ENCODE data around the gene ZNF865.

Gene ZNF865

DNA sequence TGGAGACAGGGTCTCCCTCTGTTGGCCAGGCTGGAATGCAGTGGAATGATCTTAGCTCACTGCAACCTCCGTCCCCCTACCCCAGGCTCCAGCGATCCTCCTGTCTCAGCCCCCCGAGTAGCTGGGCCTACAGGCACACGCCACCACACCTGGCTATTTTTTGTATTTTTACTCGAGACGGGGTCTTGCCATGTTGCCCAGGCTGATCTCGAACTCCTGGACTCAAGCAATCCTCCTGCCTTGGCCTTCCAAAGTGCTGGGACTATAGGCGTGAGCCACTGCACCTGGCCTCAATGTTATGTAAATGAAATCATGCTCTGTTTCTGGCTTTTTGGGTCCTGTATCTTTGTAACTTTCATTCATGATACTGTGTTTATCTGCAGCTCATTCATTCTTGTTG is 16.7 kb upstream of the ZNF865 start:
- DNase-seq: no peak

DNA sequence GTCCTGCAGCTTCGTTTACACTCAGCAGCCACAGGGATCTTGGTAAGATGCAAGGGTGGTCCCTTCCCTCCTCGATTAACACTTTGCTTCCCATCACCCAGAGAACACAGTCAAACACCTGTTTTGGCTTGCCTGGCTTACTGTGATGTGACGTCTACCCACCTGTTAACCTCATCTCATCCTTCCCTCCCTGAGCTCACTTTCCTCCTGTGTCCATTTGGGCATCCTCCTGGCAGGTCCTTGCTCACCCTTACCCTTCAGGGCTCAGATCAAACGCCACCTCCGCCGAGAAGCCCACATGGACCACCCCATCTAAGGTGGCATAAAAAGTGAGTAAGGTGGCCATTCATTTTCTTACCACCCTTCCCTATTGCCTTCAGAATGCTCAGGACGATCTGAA is 15.3 kb upstream of the ZNF865 start:
- no peak for DNase-seq

DNA sequence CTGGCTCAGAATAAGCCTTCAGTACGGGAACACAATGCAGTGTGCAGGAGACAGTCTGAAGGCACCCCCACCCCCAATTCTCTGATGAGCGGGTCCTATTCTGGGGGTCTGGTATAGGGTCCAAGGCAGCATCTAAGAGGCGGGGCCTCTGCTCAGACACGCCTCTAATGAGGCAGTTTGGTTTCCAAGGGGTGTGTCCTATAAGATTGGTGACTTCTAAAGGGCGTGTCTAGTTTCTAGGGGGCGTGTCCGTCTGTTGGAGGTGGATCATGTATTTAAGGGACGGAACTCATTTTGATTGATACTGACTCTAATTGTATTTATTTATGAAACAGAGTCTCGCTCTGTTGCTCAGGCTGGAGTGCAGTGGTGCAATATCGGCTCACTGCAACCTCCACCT is 14.8 kb upstream of the ZNF865 start:
- DNase-seq: no peak

DNA sequence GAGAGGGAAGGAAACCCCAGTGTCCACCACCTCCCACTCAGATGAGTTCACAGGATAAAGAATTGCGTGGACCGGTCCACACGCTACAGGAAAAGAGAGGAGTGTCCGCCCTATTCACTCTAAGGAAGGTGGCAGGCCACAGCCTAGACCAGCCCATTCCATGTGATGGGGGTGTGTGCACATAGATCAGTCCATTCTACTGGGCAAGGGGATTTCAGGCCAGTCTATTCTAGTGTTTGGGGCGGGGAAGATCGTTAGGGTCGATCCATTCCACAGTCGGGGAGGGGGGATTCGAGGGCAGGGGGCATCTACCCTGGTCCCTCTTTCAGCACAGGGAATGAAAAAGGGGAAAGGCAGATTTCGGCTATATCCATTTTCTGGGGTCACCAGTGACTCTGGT is 13.9 kb upstream of the ZNF865 start:
- DNase-seq: no peak

DNA sequence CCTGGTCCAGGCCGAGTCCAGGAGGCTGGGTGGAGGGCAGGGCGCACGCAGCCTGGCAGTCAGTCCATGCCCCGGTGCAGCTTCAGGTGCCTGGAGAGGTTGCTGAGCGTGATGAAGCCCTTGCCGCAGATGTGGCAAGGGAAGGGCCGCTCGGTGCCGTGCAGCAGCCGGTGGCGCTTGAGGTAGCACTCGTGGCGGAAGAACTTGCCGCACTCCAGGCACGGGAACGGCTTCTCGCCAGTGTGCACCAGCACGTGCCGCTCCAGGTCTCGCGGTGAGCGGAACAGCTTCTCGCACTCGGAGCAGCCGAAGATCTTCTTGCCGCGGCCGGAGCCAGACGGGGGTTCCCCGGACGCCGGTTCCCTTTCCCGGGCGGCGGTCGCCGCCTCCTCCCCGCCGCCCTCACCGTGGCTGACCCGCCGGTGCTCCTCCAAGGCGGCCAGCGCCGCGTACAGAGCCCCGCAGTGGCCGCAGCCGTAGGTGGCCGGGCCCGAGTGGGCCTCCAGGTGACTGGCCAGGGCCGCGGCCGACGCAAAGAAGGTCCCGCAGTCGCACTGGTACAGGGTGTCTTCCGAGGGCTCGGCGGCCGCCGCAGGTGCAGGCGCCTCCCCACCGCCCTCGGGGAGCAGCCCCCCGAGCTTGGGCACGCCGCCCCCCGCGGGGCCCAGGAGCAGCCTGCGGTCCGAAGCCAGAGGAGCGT is 12.9 kb upstream of the ZNF865 start:
- no peak for DNase-seq

GRCh38 chr19:55593096-55593772 is 12.2 kb upstream of the ZNF865 start:
- DNase-seq: no peak

DNA sequence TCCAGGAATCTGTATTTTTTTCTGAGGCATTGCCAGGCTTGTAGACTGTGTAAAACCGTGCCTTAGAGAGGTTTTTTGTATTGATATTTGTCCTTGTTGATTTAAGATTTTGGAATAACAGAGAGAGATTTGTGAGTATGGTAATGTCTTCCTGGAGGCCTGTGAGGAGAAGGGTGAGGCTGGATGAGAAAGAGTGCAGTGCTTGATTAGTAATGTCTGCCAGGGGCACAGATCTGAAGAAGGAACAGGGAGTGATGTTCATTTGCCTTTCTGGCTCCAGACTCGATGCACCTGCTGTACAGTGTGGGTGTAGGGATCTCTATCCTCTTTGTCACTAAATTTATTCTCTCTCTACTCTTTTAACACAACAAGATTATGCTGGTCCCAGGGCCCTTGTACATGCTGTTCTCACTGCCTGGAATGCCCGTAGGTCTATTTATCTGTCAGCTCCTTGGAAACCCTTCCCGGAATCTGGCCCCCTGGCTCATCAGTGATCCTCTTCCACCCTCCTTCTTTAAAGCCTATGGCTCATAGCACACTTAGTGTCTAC is 10.4 kb upstream of the ZNF865 start:
- DNase-seq: no peak

- no peak for DNase-seq
These were observed 9.1 kb upstream of the ZNF865 start for GRCh38 chr19:55596304-55596703.

DNA sequence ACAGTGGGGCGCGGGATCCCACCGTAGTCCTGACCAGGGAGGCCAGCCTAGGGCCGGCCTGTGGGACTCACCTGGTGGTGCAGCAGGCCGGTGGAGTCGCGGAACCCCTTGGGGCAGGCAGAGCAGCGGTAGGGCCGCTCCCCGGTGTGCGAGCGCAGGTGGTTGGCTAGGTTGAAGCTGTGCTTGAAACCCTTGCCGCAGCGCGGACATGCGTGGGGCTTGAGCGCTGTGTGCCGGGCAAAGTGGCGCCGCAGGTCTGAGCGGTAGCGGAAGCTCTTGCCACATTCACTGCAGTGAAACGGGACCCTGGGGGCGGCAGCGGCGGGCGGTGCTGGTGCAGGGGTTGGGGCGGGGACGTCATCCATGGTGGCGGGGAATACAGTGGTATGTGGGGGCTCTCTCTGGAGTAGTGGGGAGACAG is 7.9 kb upstream of the ZNF865 start:
- DNase-seq: no peak

DNA sequence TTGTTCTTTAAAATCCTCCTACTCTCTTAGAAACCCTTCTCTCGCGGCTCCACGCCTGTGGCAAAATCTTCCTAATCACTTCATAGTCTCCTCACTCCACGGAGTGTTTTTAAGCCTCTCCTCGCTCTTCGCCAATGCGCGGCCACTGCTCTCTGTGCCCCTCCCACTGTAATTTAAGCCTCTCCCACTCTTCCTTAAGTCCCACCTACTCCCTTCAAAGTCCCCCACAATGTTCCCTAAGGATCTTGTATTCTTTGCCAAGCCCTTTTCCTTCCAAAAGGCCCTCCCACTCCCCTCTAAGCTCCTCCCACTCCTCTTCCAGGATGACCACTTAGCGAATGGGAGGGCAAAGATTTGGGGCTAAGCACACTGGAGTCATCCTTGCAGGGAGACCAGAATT is 7.4 kb upstream of the ZNF865 start:
- DNase-seq: no peak

DNA sequence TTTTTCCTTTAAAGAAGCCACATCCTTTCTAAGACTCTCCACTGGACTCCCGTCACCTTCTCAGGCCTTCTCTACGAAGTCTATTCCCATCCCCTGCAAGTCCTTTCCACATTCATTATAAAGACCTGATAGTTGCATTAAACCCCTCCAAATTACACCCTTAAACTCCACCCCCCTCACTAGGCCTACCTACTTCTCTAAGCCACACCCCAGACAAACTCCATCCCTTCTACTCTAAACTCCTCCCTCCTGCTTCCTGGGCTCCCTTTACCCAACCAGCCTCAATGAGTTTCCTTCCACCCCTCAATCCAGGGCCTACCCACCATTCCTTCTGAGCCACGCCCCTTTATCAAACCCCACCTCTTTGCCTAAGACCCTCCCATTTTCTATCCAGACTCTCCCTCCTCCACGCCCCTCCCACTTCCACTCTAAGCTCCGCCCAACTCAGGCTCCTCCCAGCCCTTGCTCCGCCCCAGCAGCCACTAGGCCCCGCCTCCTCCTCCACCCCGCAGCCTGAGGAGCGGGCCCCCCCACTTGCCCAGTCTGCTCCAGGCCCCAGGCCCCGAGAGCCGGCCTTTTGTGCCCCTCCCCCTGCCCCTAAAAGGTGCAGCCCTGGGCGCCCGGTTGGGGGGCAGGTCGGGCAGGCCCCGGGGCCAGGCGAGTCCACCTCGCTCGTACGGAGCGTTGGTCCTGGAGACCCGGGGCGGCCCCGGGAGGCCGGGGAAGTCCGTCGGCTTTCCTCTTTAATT is 6.6 kb upstream of the ZNF865 start:
- peak; percentile 91 for DNase-seq

GRCh38 chr19:55599468-55599841 is 6.0 kb upstream of the ZNF865 start, which contains the start of gene FIZ1:
FIZ1 (minus strand) TSS chr19:55599517; CDS start chr19:55597865, 1,652 bp downstream.
- DNase-seq: peak; percentile 96

- peak; percentile 85 for DNase-seq
These were observed 5.4 kb upstream of the ZNF865 start, which contains the start of gene ZNF524 for GRCh38 chr19:55599842-55600661. ZNF524 (plus strand) TSS chr19:55600288; CDS start chr19:55602113, 1,825 bp downstream.

DNA sequence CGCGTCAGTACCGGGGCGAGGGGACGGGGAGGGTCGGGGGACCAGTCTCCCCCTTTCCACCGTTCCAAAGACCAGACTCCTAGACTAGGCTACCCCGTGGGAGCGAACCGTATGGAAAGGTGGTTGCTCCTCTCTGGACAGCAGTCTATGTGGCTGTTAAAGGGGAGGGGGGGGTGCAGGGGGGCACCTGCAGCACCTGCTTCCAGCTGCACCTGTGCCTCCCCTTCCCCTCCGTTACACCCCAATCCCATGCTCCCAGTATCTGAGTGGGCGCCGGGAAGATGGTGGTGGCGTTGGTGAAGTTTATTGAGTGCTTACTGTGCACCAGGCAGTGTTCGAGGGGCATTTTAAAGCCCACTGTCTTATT is 4.8 kb upstream of the ZNF865 start:
- DNase-seq: no peak

- no peak for DNase-seq
These were observed 4.4 kb upstream of the ZNF865 start for GRCh38 chr19:55601084-55601483.

DNA sequence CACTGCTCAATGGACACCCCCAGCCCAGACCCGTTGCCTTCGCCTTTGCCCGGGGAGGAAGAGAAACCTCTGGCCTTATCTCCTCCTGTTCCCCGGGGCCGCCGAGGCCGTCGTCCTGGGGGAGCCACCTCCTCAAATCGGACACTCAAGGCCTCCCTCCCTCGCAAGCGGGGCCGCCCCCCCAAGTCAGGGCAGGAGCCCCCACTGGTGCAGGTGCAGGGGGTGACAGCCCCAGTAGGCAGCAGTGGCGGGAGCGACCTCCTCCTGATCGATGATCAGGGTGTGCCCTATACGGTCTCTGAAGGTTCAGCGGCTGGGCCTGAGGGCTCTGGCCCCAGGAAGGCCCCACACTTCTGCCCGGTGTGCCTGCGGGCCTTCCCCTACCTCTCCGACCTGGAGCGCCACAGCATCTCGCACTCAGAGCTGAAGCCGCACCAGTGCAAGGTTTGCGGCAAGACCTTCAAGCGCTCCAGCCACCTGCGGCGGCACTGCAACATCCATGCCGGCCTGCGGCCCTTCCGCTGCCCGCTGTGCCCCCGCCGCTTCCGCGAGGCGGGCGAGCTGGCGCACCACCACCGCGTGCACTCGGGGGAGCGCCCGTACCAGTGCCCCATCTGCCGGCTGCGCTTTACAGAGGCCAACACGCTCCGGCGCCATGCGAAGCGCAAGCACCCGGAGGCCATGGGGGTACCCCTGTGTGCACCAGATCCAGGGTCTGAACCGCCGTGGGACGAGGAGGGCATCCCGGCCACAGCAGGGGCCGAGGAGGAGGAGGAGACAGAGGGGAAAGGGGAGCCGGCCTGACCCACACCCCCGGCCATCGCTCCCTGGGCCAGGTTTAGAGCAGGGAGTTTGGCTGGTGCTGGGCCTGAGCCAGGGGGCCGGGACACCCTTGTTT is 3.1 kb upstream of the ZNF865 start:
- no peak for DNase-seq

- DNase-seq: no peak
These were observed 2.3 kb upstream of the ZNF865 start for GRCh38 chr19:55603115-55603514.

- DNase-seq: no peak
These were observed 1.7 kb upstream of the ZNF865 start for GRCh38 chr19:55603581-55604292.

DNA sequence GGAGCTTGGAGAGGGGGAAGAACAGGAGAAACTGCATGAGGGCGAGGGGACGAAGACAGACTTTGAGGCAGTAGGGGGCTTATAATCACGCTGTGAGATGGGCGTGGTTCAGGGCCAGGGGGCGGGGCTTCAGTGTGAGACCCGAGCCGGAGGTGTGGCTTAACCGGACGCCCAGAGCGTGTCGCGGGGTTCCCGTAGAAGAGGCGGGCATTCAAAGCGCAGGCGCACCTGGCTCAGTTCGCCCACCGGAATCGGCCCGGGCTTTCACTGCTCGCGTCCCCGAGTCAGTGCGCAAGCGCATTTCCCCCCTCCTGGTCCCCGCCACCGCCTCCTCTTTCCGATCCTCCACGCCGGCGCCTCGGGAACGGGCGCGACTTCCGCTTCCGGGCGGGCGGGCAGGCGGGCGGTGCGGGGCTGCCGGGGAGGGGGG is 225 bp upstream of the ZNF865 start:
- peak; percentile 91 for DNase-seq

DNA sequence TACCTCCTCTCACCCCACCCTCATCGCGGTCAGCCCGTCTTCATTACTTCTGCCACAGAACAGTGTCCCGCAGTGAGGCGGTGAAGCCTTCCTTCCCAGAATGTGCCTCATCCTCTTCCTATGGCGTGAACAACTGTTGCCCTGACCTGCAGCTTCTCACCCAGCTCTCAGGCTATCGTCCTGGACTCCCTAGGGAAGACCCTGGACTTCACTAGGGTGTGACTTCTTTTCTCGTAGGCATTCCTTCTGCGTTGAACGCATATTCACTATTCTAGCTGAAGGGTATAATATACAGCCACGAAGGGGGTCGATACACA is 982 bp downstream of the ZNF865 start:
- no peak for DNase-seq

DNA sequence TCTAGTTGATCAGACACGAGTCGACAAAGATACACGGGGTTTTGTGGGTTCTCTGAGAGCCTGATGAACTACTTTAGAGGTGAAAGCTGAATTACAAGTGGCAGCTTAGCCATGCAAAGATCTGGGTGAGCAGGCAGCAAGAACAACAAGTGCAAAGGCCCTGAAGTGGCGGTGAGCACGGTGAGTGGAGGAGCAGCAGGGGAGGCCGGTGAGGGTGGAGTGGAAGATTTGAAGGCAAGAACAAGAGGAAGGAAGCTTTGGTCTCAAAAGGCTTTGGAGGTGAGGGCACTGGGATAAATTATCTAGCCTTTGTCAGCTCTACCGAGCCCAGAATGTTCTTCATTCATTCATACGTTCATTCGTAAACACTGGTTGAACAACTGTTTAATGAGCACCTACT is 1.4 kb downstream of the ZNF865 start:
- no peak for DNase-seq
